Measurements from ENCODE around the gene YJEFN3. TPM values are rescaled to one million over a fixed set of nuclear protein-coding genes. Genes with fewer than 3 reads are reported as not detected.

The YJEFN3 gene
- polyA plus RNA-seq, 1 donor (not counting 4 experiments of a cell fraction or from before 2014, with no cell fraction given): 1.2 TPM

DNA sequence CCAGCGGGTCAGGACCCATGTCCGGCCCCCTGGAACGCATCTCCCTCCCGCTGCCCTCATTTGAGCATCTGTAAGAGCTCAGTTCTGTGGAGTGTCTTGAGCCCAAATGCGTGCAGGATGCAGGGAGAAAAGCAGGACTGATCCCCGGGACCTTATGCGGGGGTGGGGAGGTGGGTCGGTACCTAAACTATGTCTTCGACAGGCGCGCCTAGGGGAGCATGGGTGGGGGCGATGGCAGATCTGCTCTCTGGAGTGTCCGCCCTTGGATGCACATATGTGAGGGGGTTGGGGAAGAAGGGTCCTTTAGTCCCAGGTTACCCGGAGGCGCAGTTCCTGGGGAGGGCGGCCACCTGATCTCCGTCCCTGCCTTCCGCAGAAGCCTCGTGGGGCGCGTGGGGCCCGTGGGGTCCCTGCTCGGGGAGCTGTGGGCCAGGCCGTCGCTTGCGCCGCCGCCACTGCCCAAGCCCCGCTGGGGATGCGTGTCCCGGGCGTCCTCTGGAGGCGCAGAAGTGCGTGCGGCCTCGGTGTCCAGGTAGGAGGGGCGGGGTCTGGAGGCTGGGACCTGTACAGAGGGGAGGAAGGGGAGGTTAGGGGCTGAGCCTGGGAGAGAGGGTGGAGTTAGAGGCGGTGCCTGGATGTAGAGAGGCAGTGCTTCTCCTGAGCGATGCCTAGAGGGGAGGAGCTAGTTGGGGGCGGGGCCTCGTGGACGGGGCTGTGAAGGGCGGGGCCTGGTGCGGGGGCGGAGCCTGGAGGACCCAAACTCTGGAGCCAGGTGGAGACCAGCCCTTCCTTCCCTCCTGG is 12.2 kb downstream of the YJEFN3 start:
- no peaks in the 10 kb centered on the region for H3K36me3 ChIP-seq (ENCODE audit: control insufficient read depth in 2 of 2, extremely low read depth in 1 of 2, insufficient read depth in 2 of 2, low read length in 2 of 2)
- peak; percentile 78 for DNase-seq (ENCODE audit: low read depth, low spot score)
- H4K20me1 ChIP-seq (ENCODE audit: control insufficient read depth, extremely low read depth, insufficient read depth, low read length): no peaks in the 10 kb centered on the region
- no peak overlapping the region for H3K27ac ChIP-seq (ENCODE audit: control insufficient read depth, insufficient read depth, low read length)
- H2AFZ ChIP-seq (ENCODE audit: control insufficient read depth, low read length): peak overlapping the region; percentile 40
- peaks cover 8% of the 10 kb centered on the region for H3K4me1 ChIP-seq (ENCODE audit: control insufficient read depth, extremely low read depth, insufficient read depth, low read length)
- H3K4me2 ChIP-seq (ENCODE audit: control insufficient read depth, extremely low read depth, insufficient read depth, low read depth, low read length): peak overlapping the region; percentile 64
- H3K9ac ChIP-seq (ENCODE audit: control insufficient read depth, extremely low read depth, insufficient read depth, low read length): no peak overlapping the region
- no peaks in the 10 kb centered on the region for H3K9me1 ChIP-seq (ENCODE audit: control insufficient read depth, extremely low read depth, insufficient read depth, low read length)
- no peaks in the 10 kb centered on the region for H3K9me3 ChIP-seq (ENCODE audit: control insufficient read depth, low read depth, low read length)
- H3K27me3 ChIP-seq (ENCODE audit: control insufficient read depth, extremely low read depth, insufficient read depth, low read length): peaks cover 39% of the 10 kb centered on the region
- no peak for FAIRE-seq
- peak overlapping the region; percentile 25 to 33 (median 27) for H3K4me3 ChIP-seq (ENCODE audit: control insufficient read depth in 2 of 3, extremely low read depth in 1 of 3, insufficient read depth in 2 of 3, low read depth in 1 of 3, low read length in 3 of 3)
- no peak for TF ChIP-seq EZH2 (IDR thresholded peaks at IDR 0.05; ENCODE audit: low read length)
- TF ChIP-seq, protein P1, sequence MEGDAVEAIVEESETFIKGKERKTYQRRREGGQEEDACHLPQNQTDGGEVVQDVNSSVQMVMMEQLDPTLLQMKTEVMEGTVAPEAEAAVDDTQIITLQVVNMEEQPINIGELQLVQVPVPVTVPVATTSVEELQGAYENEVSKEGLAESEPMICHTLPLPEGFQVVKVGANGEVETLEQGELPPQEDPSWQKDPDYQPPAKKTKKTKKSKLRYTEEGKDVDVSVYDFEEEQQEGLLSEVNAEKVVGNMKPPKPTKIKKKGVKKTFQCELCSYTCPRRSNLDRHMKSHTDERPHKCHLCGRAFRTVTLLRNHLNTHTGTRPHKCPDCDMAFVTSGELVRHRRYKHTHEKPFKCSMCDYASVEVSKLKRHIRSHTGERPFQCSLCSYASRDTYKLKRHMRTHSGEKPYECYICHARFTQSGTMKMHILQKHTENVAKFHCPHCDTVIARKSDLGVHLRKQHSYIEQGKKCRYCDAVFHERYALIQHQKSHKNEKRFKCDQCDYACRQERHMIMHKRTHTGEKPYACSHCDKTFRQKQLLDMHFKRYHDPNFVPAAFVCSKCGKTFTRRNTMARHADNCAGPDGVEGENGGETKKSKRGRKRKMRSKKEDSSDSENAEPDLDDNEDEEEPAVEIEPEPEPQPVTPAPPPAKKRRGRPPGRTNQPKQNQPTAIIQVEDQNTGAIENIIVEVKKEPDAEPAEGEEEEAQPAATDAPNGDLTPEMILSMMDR (optimal IDR thresholded peaks at IDR 0.05 in 1 of 3, IDR thresholded peaks at IDR 0.05 in 1 of 3, conservative IDR thresholded peaks at IDR 0.05 in 1 of 3; ENCODE audit: extremely low read depth in 1 of 3, insufficient read depth in 2 of 3, low read length in 3 of 3): peak in 1 of 3 experiments; percentile 21
- dilution Hi-C loops (cut with MboI; ENCODE audit: extremely low pct_ligation_motif_present, low sequenced_read_pairs): no loop called here
- no peaks in the 10 kb centered on the region for H3K79me2 ChIP-seq (ENCODE audit: control insufficient read depth, insufficient read depth, low read length)

DNA sequence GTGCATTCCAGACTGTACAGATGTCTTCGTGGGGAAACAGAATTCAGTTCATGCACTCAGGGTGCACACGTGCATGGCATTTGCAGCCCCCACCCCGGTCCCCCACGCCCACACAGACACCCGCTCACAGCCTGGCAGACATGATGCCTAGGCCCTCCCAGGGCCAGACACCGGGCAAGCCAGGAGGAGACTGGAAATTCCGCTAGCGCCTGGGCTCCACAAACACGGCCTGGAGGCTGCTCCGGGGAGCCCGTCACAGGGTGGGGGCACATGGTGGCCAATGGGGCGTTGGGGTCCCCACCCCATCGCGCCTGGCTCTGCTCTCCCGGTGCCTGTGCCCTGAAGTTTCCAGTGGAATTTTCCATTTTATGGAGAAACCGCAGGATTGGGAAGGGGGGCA is 12.9 kb downstream of the YJEFN3 start:
- Histone ChIP-seq H3K9ac (ENCODE audit: control insufficient read depth, extremely low read depth, insufficient read depth, low read length) (no peak overlapping the region), H2AFZ (ENCODE audit: control insufficient read depth, low read length) (no peak overlapping the region), H3K9me1 (ENCODE audit: control insufficient read depth, extremely low read depth, insufficient read depth, low read length) (no peaks in the 10 kb centered on the region), H3K4me2 (ENCODE audit: control insufficient read depth, extremely low read depth, insufficient read depth, low read depth, low read length) (no peak overlapping the region), H3K36me3 (ENCODE audit: control insufficient read depth in 2 of 2, extremely low read depth in 1 of 2, insufficient read depth in 2 of 2, low read length in 2 of 2) (no peaks in the 10 kb centered on the region), H3K27me3 (ENCODE audit: control insufficient read depth, extremely low read depth, insufficient read depth, low read length) (peaks cover 42% of the 10 kb centered on the region), H3K9me3 (ENCODE audit: control insufficient read depth, low read depth, low read length) (no peaks in the 10 kb centered on the region), H3K4me3 (ENCODE audit: control insufficient read depth in 2 of 3, extremely low read depth in 1 of 3, insufficient read depth in 2 of 3, low read depth in 1 of 3, low read length in 3 of 3) (no peak overlapping the region), H4K20me1 (ENCODE audit: control insufficient read depth, extremely low read depth, insufficient read depth, low read length) (no peaks in the 10 kb centered on the region), H3K4me1 (ENCODE audit: control insufficient read depth, extremely low read depth, insufficient read depth, low read length) (peaks cover 8% of the 10 kb centered on the region), H3K27ac (ENCODE audit: control insufficient read depth, insufficient read depth, low read length) (no peak overlapping the region), H3K79me2 (ENCODE audit: control insufficient read depth, insufficient read depth, low read length) (no peaks in the 10 kb centered on the region)
- FAIRE-seq (no peak), DNase-seq (ENCODE audit: low read depth, low spot score) (no peak)
- no peak for TF ChIP-seq EZH2 (IDR thresholded peaks at IDR 0.05; ENCODE audit: low read length)
- TF ChIP-seq, protein P1 (optimal IDR thresholded peaks at IDR 0.05 in 1 of 3, IDR thresholded peaks at IDR 0.05 in 1 of 3, conservative IDR thresholded peaks at IDR 0.05 in 1 of 3; ENCODE audit: extremely low read depth in 1 of 3, insufficient read depth in 2 of 3, low read length in 3 of 3): no peak
- dilution Hi-C loops (cut with MboI; ENCODE audit: extremely low pct_ligation_motif_present, low sequenced_read_pairs): no loop called here
